ENCODE results near the gene NCKIPSD.

NCKIPSD gene

GRCh38 chr3:48685293-48685602, 467 bp downstream of the NCKIPSD start:
- no peak for TF ChIP-seq ARNTL (CRISPR knock-in tag; IDR thresholded peaks at IDR 0.05; ENCODE audit: borderline replicate concordance, low read depth)
- TF ChIP-seq ZNF8 (CRISPR knock-in tag; IDR thresholded peaks at IDR 0.05) = no peak
- TF ChIP-seq ZFP30 (CRISPR knock-in tag; IDR thresholded peaks at IDR 0.05) = no peak
- TF ChIP-seq ZFP3 (CRISPR knock-in tag; IDR thresholded peaks at IDR 0.05) = no peak
- TF ChIP-seq ZC3H10 (CRISPR knock-in tag; IDR thresholded peaks at IDR 0.05) = no peak
- TF ChIP-seq ZNF565 (CRISPR knock-in tag; conservative IDR thresholded peaks at IDR 0.05; ENCODE audit: low read depth) = no peak
- TF ChIP-seq PPARA (CRISPR knock-in tag; IDR thresholded peaks at IDR 0.05; ENCODE audit: borderline replicate concordance) = no peak
- no peak for TF ChIP-seq CSRNP3 (CRISPR knock-in tag; IDR thresholded peaks at IDR 0.05)
- no peak for TF ChIP-seq SNAI2 (CRISPR knock-in tag; IDR thresholded peaks at IDR 0.05)
- TF ChIP-seq TOX (CRISPR knock-in tag; IDR thresholded peaks at IDR 0.05; ENCODE audit: borderline replicate concordance) = no peak
- no peak for TF ChIP-seq ZNF70 (CRISPR knock-in tag; IDR thresholded peaks at IDR 0.05)
- ATAC-seq = no peak

- ATAC-seq = no peak
- TF ChIP-seq ESRRG (CRISPR knock-in tag; IDR thresholded peaks at IDR 0.05) (no peak), CSDC2 (CRISPR knock-in tag; IDR thresholded peaks at IDR 0.05) (no peak), TOX (CRISPR knock-in tag; IDR thresholded peaks at IDR 0.05; ENCODE audit: borderline replicate concordance) (no peak), PATZ1 (CRISPR knock-in tag; IDR thresholded peaks at IDR 0.05; ENCODE audit: borderline replicate concordance) (no peak), PPARA (CRISPR knock-in tag; IDR thresholded peaks at IDR 0.05; ENCODE audit: borderline replicate concordance) (no peak), ZFP30 (CRISPR knock-in tag; IDR thresholded peaks at IDR 0.05) (no peak), GLIS3 (CRISPR knock-in tag; IDR thresholded peaks at IDR 0.05) (no peak), ZFP3 (CRISPR knock-in tag; IDR thresholded peaks at IDR 0.05) (no peak), ZNF70 (CRISPR knock-in tag; IDR thresholded peaks at IDR 0.05) (no peak), ARNTL (CRISPR knock-in tag; IDR thresholded peaks at IDR 0.05; ENCODE audit: borderline replicate concordance, low read depth) (no peak), CREB5 (CRISPR knock-in tag; IDR thresholded peaks at IDR 0.05; ENCODE audit: low read depth) (no peak), ISL1 (CRISPR knock-in tag; IDR thresholded peaks at IDR 0.05) (no peak), CSRNP3 (CRISPR knock-in tag; IDR thresholded peaks at IDR 0.05) (no peak), ZC3H10 (CRISPR knock-in tag; IDR thresholded peaks at IDR 0.05) (no peak), SNAI2 (CRISPR knock-in tag; IDR thresholded peaks at IDR 0.05) (no peak), TCF4 (CRISPR knock-in tag; IDR thresholded peaks at IDR 0.05; ENCODE audit: borderline replicate concordance) (no peak), BACH2 (CRISPR knock-in tag; IDR thresholded peaks at IDR 0.05; ENCODE audit: borderline replicate concordance) (no peak), OSR1 (CRISPR knock-in tag; IDR thresholded peaks at IDR 0.05) (no peak), RARB (CRISPR knock-in tag; IDR thresholded peaks at IDR 0.05) (no peak), ZNF8 (CRISPR knock-in tag; IDR thresholded peaks at IDR 0.05) (no peak)
Measured at GRCh38 chr3:48684480-48685143, 1.1 kb downstream of the NCKIPSD start.

- TF ChIP-seq PPARA (CRISPR knock-in tag; IDR thresholded peaks at IDR 0.05; ENCODE audit: borderline replicate concordance) = no peak
- no peak for TF ChIP-seq CREB5 (CRISPR knock-in tag; IDR thresholded peaks at IDR 0.05; ENCODE audit: low read depth)
- no peak for TF ChIP-seq RARB (CRISPR knock-in tag; IDR thresholded peaks at IDR 0.05)
- TF ChIP-seq PATZ1 (CRISPR knock-in tag; IDR thresholded peaks at IDR 0.05; ENCODE audit: borderline replicate concordance) = no peak
- TF ChIP-seq ZFP30 (CRISPR knock-in tag; IDR thresholded peaks at IDR 0.05) = no peak
- no peak for TF ChIP-seq SNAI2 (CRISPR knock-in tag; IDR thresholded peaks at IDR 0.05)
- TF ChIP-seq CSDC2 (CRISPR knock-in tag; IDR thresholded peaks at IDR 0.05) = no peak
- no peak for TF ChIP-seq ARNTL (CRISPR knock-in tag; IDR thresholded peaks at IDR 0.05; ENCODE audit: borderline replicate concordance, low read depth)
- no peak for TF ChIP-seq ZNF565 (CRISPR knock-in tag; conservative IDR thresholded peaks at IDR 0.05; ENCODE audit: low read depth)
- no peak for TF ChIP-seq OSR1 (CRISPR knock-in tag; IDR thresholded peaks at IDR 0.05)
- no peak for TF ChIP-seq TCF4 (CRISPR knock-in tag; IDR thresholded peaks at IDR 0.05; ENCODE audit: borderline replicate concordance)
- TF ChIP-seq CSRNP3 (CRISPR knock-in tag; IDR thresholded peaks at IDR 0.05) = no peak
- no peak for TF ChIP-seq ZNF70 (CRISPR knock-in tag; IDR thresholded peaks at IDR 0.05)
- TF ChIP-seq ESRRG (CRISPR knock-in tag; IDR thresholded peaks at IDR 0.05) = no peak
- TF ChIP-seq ZNF8 (CRISPR knock-in tag; IDR thresholded peaks at IDR 0.05) = no peak
- TF ChIP-seq ZC3H10 (CRISPR knock-in tag; IDR thresholded peaks at IDR 0.05) = no peak
- no peak for TF ChIP-seq ISL1 (CRISPR knock-in tag; IDR thresholded peaks at IDR 0.05)
- no peak for TF ChIP-seq ZFP3 (CRISPR knock-in tag; IDR thresholded peaks at IDR 0.05)
Measured at GRCh38 chr3:48684054-48684349, 1.7 kb downstream of the NCKIPSD start.

More at GRCh38 chr3:48684054-48684349, 1.7 kb downstream of the NCKIPSD start:
- no peak for ATAC-seq

All from SK-N-SH treated with all-trans-retinoic acid at 6 μM for 48 hours (cell line).